Dedifferentiated amniotic fluid mesenchymal stem cell (primary cell): Measurements from ENCODE around the gene SRD5A2.
"Not testable (repeated sequence)": the region's sequence is repeated elsewhere in the genome, so short reads cannot be mapped to it uniquely, and the experiment has no call there.

Source experiments
- DNase-seq: peaks from one replicate; pipeline ENCODE4 v3.0.0-alpha.2; 2016; ENCODE audit errors: extremely low spot score

The SRD5A2 gene

GRCh38 chr2:31534636-31535035, 46.1 kb downstream of the SRD5A2 start:
- no peak for DNase-seq

- DNase-seq = no peak
Measured at GRCh38 chr2:31533036-31533435, 47.7 kb downstream of the SRD5A2 start.

- DNase-seq = no peak
Measured at GRCh38 chr2:31531101-31531500, 49.6 kb downstream of the SRD5A2 start.

- no peak for DNase-seq
Measured at GRCh38 chr2:31529256-31529655, 51.5 kb downstream of the SRD5A2 start.

GRCh38 chr2:31528823-31529222, 51.9 kb downstream of the SRD5A2 start:
- DNase-seq = no peak

- no peak for DNase-seq
Measured at GRCh38 chr2:31526946-31527732, 53.6 kb downstream of the SRD5A2 start.

- no peak for DNase-seq
Measured at GRCh38 chr2:31525876-31526275, 54.9 kb downstream of the SRD5A2 start.

GRCh38 chr2:31524592-31524991, 56.1 kb downstream of the SRD5A2 start:
- DNase-seq = no peak

- peak; percentile 75 for DNase-seq
Measured at GRCh38 chr2:31523871-31524492, 56.8 kb downstream of the SRD5A2 start.

GRCh38 chr2:31522786-31523185, 58.0 kb downstream of the SRD5A2 start:
- no peak for DNase-seq

GRCh38 chr2:31517442-31518203, 63.1 kb downstream of the SRD5A2 start:
- no peak for DNase-seq

GRCh38 chr2:31515586-31515985, 65.2 kb downstream of the SRD5A2 start:
- DNase-seq = no peak

- DNase-seq = no peak
Measured at GRCh38 chr2:31513553-31513952, 67.2 kb downstream of the SRD5A2 start.

- no peak for DNase-seq
Measured at GRCh38 chr2:31511376-31511775, 69.4 kb downstream of the SRD5A2 start.

- no peak for DNase-seq
Measured at GRCh38 chr2:31505111-31505510, 75.6 kb downstream of the SRD5A2 start.

- DNase-seq = no peak
Measured at GRCh38 chr2:31504311-31504710, 76.4 kb downstream of the SRD5A2 start.

GRCh38 chr2:31496451-31496874, 84.3 kb downstream of the SRD5A2 start:
- DNase-seq = not testable (repeated sequence)

GRCh38 chr2:31489339-31489738, 91.4 kb downstream of the SRD5A2 start:
- DNase-seq = not testable (repeated sequence)

GRCh38 chr2:31483246-31483645, 97.5 kb downstream of the SRD5A2 start:
- DNase-seq = no peak

- DNase-seq = peak; percentile 57
Measured at GRCh38 chr2:31476511-31477180, 104.1 kb downstream of the SRD5A2 start.

- DNase-seq = peak; percentile 31
Measured at GRCh38 chr2:31475692-31476091, 105.0 kb downstream of the SRD5A2 start.

GRCh38 chr2:31474296-31474695, 106.4 kb downstream of the SRD5A2 start:
- DNase-seq = no peak
